Ovary (tissue), 3 donors: Measurements from ENCODE around the gene NSFL1C.

Experiments
- POLR2A ChIP-seq: fragments of 450-650 bp; IDR thresholded peaks from one replicate; pipeline ENCODE4 v1.6.1; 2017; ENCODE audit warnings: antibody characterized with exemption, mild to moderate bottlenecking, moderate library complexity
- TF ChIP-seq, protein P1 (sequence below), 3 donors: fragments of 450-650 bp in 2 of 3; fragments of 200-600 bp in 1 of 3; IDR thresholded peaks; one replicate each; pipeline versions ENCODE4 v1.5.1 to v1.8.0; 2016 to 2022; ENCODE audit warnings: antibody characterized with exemption in 3 of 3, mild to moderate bottlenecking in 1 of 3
- donor health status: DM: no; HTN: no; CAD: no.

GRCh38 chr20:1403624-1404023 is 63.0 kb downstream of the NSFL1C start:
- TF ChIP-seq, protein P1, sequence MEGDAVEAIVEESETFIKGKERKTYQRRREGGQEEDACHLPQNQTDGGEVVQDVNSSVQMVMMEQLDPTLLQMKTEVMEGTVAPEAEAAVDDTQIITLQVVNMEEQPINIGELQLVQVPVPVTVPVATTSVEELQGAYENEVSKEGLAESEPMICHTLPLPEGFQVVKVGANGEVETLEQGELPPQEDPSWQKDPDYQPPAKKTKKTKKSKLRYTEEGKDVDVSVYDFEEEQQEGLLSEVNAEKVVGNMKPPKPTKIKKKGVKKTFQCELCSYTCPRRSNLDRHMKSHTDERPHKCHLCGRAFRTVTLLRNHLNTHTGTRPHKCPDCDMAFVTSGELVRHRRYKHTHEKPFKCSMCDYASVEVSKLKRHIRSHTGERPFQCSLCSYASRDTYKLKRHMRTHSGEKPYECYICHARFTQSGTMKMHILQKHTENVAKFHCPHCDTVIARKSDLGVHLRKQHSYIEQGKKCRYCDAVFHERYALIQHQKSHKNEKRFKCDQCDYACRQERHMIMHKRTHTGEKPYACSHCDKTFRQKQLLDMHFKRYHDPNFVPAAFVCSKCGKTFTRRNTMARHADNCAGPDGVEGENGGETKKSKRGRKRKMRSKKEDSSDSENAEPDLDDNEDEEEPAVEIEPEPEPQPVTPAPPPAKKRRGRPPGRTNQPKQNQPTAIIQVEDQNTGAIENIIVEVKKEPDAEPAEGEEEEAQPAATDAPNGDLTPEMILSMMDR (IDR thresholded peaks at IDR 0.05), result no peak
- no peak for TF ChIP-seq POLR2A
